ENCODE data around the gene DPF1.

Gene DPF1

GRCh38 chr19:38183251-38183897 lies 40.6 kb downstream of the DPF1 start:
- H3K27ac ChIP-seq (ENCODE audit: low read length) = no peak overlapping the region
- H3K4me3 ChIP-seq (ENCODE audit: low read length in 2 of 2) = peak overlapping the region; percentile 40 to 62
- H3K36me3 ChIP-seq (ENCODE audit: control insufficient read depth in 2 of 2, insufficient read depth in 2 of 2, low read length in 2 of 2) = peaks cover 0 to 3% of the 10 kb centered on the region in 2 donors
- H3K27me3 ChIP-seq (ENCODE audit: control insufficient read depth in 1 of 2, insufficient read depth in 2 of 2, low read length in 2 of 2) = no peaks in the 10 kb centered on the region
- peaks cover 2% of the 10 kb centered on the region for H3K4me1 ChIP-seq (ENCODE audit: control insufficient read depth, insufficient read depth, low read length)
- peaks cover 2 to 9% of the 10 kb centered on the region in 2 donors for H3K9me3 ChIP-seq (ENCODE audit: control insufficient read depth in 2 of 2, low read length in 2 of 2)
- peak overlapping the region in 1 of 2 donors; percentile 45 for H3K9ac ChIP-seq (ENCODE audit: low read length in 2 of 2)

DNA sequence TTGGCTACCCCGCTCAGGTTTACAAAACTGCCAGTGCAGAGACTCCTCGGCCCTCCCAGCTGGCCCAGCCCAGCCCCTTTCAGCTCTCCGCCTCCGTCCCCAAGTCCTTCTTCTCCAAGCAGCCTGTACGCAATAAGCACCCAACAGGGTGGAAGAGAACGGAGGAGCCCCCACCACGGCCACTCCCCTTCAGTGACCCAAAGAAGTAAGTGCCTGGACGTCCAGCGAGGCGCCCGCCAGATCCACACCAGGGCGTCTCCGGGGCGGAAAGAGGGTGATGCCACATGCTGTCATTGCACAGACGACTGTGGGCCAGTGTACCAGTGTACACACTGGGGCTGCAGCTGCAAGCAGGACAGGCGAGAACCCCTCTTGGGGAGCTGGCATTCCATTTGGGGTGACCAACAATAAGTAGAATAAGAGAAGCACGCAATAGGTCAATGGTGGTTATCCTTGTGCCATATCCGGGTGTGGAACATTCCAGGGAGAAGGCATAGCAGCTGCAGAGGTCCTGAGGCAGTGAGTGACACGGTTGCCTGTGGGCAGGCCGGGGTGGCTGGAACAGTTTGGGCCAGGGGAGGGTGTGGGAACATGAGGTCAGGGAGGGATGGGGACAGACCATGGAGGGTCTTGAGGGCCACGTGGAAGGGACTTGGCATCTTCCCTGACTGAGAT lies 41.3 kb downstream of the DPF1 start:
- peak overlapping the region in 1 of 2 donors; percentile 8 for H3K4me3 ChIP-seq (ENCODE audit: low read length in 2 of 2)
- no peak overlapping the region for H3K9ac ChIP-seq (ENCODE audit: low read length in 2 of 2)
- H3K9me3 ChIP-seq (ENCODE audit: control insufficient read depth in 2 of 2, low read length in 2 of 2) = peaks cover 2 to 9% of the 10 kb centered on the region in 2 donors
- H3K27me3 ChIP-seq (ENCODE audit: control insufficient read depth in 1 of 2, insufficient read depth in 2 of 2, low read length in 2 of 2) = no peaks in the 10 kb centered on the region
- H3K36me3 ChIP-seq (ENCODE audit: control insufficient read depth in 2 of 2, insufficient read depth in 2 of 2, low read length in 2 of 2) = peaks cover 0 to 3% of the 10 kb centered on the region in 2 donors
- no peak overlapping the region for H3K27ac ChIP-seq (ENCODE audit: low read length)
- H3K4me1 ChIP-seq (ENCODE audit: control insufficient read depth, insufficient read depth, low read length) = peaks cover 2% of the 10 kb centered on the region

DNA sequence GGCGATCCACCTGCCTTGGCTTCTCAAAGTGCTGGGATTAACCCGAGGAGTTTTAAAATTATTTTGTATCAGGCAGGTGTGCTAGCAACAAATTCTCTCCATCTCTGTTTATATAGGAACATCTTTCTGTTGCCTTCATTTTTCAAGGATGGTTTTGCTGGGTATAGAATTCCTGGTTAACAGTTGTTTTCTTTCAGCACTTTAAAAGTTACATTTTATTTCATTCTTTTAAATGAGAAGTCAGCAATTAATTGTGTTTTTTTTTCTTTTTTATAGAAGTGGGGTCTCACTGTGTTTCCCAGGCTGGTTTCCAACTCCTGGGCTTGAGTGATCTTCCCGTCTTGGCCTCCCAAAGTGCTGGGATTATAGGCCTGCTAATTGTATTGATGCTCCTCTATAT lies 44.0 kb downstream of the DPF1 start:
- no peak overlapping the region for H3K4me3 ChIP-seq (ENCODE audit: low read length in 2 of 2)
- no peak overlapping the region for H3K9ac ChIP-seq (ENCODE audit: low read length in 2 of 2)
- peaks cover 2 to 9% of the 10 kb centered on the region in 2 donors for H3K9me3 ChIP-seq (ENCODE audit: control insufficient read depth in 2 of 2, low read length in 2 of 2)
- no peak overlapping the region for H3K27ac ChIP-seq (ENCODE audit: low read length)
- no peaks in the 10 kb centered on the region for H3K27me3 ChIP-seq (ENCODE audit: control insufficient read depth in 1 of 2, insufficient read depth in 2 of 2, low read length in 2 of 2)
- H3K36me3 ChIP-seq (ENCODE audit: control insufficient read depth in 2 of 2, insufficient read depth in 2 of 2, low read length in 2 of 2) = peaks cover 0 to 3% of the 10 kb centered on the region in 2 donors
- peaks cover 2% of the 10 kb centered on the region for H3K4me1 ChIP-seq (ENCODE audit: control insufficient read depth, insufficient read depth, low read length)

GRCh38 chr19:38175422-38175821 lies 48.6 kb downstream of the DPF1 start:
- no peak overlapping the region for H3K4me3 ChIP-seq (ENCODE audit: low read length in 2 of 2)
- H3K9ac ChIP-seq (ENCODE audit: low read length in 2 of 2) = no peak overlapping the region
- no peak overlapping the region for H3K27ac ChIP-seq (ENCODE audit: low read length)
- H3K36me3 ChIP-seq (ENCODE audit: control insufficient read depth in 2 of 2, insufficient read depth in 2 of 2, low read length in 2 of 2) = peaks cover 0 to 3% of the 10 kb centered on the region in 2 donors
- no peaks in the 10 kb centered on the region for H3K4me1 ChIP-seq (ENCODE audit: control insufficient read depth, insufficient read depth, low read length)
- H3K9me3 ChIP-seq (ENCODE audit: control insufficient read depth in 2 of 2, low read length in 2 of 2) = peaks cover 0 to 6% of the 10 kb centered on the region in 2 donors
- H3K27me3 ChIP-seq (ENCODE audit: control insufficient read depth in 1 of 2, insufficient read depth in 2 of 2, low read length in 2 of 2) = no peaks in the 10 kb centered on the region

- no peak overlapping the region for H3K4me3 ChIP-seq (ENCODE audit: low read length in 2 of 2)
- no peaks in the 10 kb centered on the region for H3K36me3 ChIP-seq (ENCODE audit: control insufficient read depth in 2 of 2, insufficient read depth in 2 of 2, low read length in 2 of 2)
- no peaks in the 10 kb centered on the region for H3K9me3 ChIP-seq (ENCODE audit: control insufficient read depth in 2 of 2, low read length in 2 of 2)
- H3K4me1 ChIP-seq (ENCODE audit: control insufficient read depth, insufficient read depth, low read length) = no peaks in the 10 kb centered on the region
- no peaks in the 10 kb centered on the region for H3K27me3 ChIP-seq (ENCODE audit: control insufficient read depth in 1 of 2, insufficient read depth in 2 of 2, low read length in 2 of 2)
- H3K9ac ChIP-seq (ENCODE audit: low read length in 2 of 2) = no peak overlapping the region
- H3K27ac ChIP-seq (ENCODE audit: low read length) = no peak overlapping the region
These were observed 50.6 kb downstream of the DPF1 start for GRCh38 chr19:38173291-38174041.

DNA sequence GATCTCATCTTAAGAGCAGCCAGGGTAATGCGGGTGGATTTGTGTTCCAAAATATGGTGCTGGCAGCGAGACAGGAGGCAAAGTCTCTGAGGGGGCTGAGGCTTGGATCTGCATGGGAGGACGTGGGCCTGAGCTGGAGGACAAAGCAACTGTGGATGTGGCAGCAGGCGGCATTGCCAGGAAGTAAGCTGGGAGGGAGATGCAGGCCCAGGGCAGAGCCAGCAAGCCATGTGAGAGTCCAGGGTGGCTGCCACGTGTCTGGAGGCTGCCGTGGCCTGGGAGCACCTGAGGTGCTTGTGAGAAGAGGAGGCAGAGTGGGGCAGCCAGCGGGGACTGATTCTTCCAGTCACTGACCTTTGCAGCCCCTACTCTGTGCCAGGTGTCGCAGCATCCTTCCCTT lies 52.0 kb downstream of the DPF1 start:
- Histone ChIP-seq H3K4me1 (ENCODE audit: control insufficient read depth, insufficient read depth, low read length) (no peaks in the 10 kb centered on the region), H3K36me3 (ENCODE audit: control insufficient read depth in 2 of 2, insufficient read depth in 2 of 2, low read length in 2 of 2) (no peaks in the 10 kb centered on the region), H3K27ac (ENCODE audit: low read length) (no peak overlapping the region), H3K27me3 (ENCODE audit: control insufficient read depth in 1 of 2, insufficient read depth in 2 of 2, low read length in 2 of 2) (no peaks in the 10 kb centered on the region), H3K4me3 (ENCODE audit: low read length in 2 of 2) (no peak overlapping the region), H3K9me3 (ENCODE audit: control insufficient read depth in 2 of 2, low read length in 2 of 2) (no peaks in the 10 kb centered on the region), H3K9ac (ENCODE audit: low read length in 2 of 2) (no peak overlapping the region)

DNA sequence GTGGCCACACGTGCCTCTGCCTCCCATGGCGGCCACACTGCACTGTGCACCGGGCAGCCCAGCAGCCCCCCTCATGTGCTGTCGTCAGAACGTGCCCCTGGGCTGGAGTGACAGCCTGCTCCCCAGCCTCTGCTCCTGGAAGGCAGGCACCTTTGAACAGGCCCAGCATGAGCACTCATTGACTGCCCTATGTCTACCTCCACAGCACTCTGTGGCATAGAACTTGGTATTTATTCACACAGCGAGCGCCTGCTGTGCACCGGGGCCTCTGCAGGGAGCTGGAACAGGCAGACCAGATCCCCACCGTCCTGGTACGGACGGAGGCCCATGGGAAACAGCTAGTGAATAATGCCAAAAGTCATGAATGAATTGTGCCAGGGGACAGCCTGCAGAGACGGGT lies 53.7 kb downstream of the DPF1 start:
- Histone ChIP-seq H3K36me3 (ENCODE audit: control insufficient read depth in 2 of 2, insufficient read depth in 2 of 2, low read length in 2 of 2) (peaks cover 0 to 4% of the 10 kb centered on the region in 2 donors), H3K9ac (ENCODE audit: low read length in 2 of 2) (no peak overlapping the region), H3K4me3 (ENCODE audit: low read length in 2 of 2) (no peak overlapping the region), H3K4me1 (ENCODE audit: control insufficient read depth, insufficient read depth, low read length) (no peaks in the 10 kb centered on the region), H3K27ac (ENCODE audit: low read length) (no peak overlapping the region), H3K9me3 (ENCODE audit: control insufficient read depth in 2 of 2, low read length in 2 of 2) (no peaks in the 10 kb centered on the region), H3K27me3 (ENCODE audit: control insufficient read depth in 1 of 2, insufficient read depth in 2 of 2, low read length in 2 of 2) (no peaks in the 10 kb centered on the region)

- H3K4me3 ChIP-seq (ENCODE audit: low read length in 2 of 2) = no peak overlapping the region
- no peak overlapping the region for H3K27ac ChIP-seq (ENCODE audit: low read length)
- no peak overlapping the region for H3K9ac ChIP-seq (ENCODE audit: low read length in 2 of 2)
- H3K4me1 ChIP-seq (ENCODE audit: control insufficient read depth, insufficient read depth, low read length) = no peaks in the 10 kb centered on the region
- no peaks in the 10 kb centered on the region for H3K9me3 ChIP-seq (ENCODE audit: control insufficient read depth in 2 of 2, low read length in 2 of 2)
- H3K36me3 ChIP-seq (ENCODE audit: control insufficient read depth in 2 of 2, insufficient read depth in 2 of 2, low read length in 2 of 2) = peaks cover 4 to 14% of the 10 kb centered on the region in 2 donors
- H3K27me3 ChIP-seq (ENCODE audit: control insufficient read depth in 1 of 2, insufficient read depth in 2 of 2, low read length in 2 of 2) = no peaks in the 10 kb centered on the region
These were observed 55.4 kb downstream of the DPF1 start for GRCh38 chr19:38168637-38169036.

- Histone ChIP-seq H3K4me3 (ENCODE audit: low read length in 2 of 2) (no peak overlapping the region), H3K4me1 (ENCODE audit: control insufficient read depth, insufficient read depth, low read length) (no peaks in the 10 kb centered on the region), H3K9me3 (ENCODE audit: control insufficient read depth in 2 of 2, low read length in 2 of 2) (peaks cover 3 to 10% of the 10 kb centered on the region in 2 donors), H3K36me3 (ENCODE audit: control insufficient read depth in 2 of 2, insufficient read depth in 2 of 2, low read length in 2 of 2) (peaks cover 16 to 27% of the 10 kb centered on the region in 2 donors), H3K27ac (ENCODE audit: low read length) (no peak overlapping the region), H3K9ac (ENCODE audit: low read length in 2 of 2) (no peak overlapping the region), H3K27me3 (ENCODE audit: control insufficient read depth in 1 of 2, insufficient read depth in 2 of 2, low read length in 2 of 2) (no peaks in the 10 kb centered on the region)
These were observed 58.7 kb downstream of the DPF1 start for GRCh38 chr19:38165335-38165734.

- Histone ChIP-seq H3K4me1 (ENCODE audit: control insufficient read depth, insufficient read depth, low read length) (no peaks in the 10 kb centered on the region), H3K9ac (ENCODE audit: low read length in 2 of 2) (no peak overlapping the region), H3K36me3 (ENCODE audit: control insufficient read depth in 2 of 2, insufficient read depth in 2 of 2, low read length in 2 of 2) (peaks cover 16 to 27% of the 10 kb centered on the region in 2 donors), H3K9me3 (ENCODE audit: control insufficient read depth in 2 of 2, low read length in 2 of 2) (peaks cover 3 to 10% of the 10 kb centered on the region in 2 donors), H3K27ac (ENCODE audit: low read length) (no peak overlapping the region), H3K4me3 (ENCODE audit: low read length in 2 of 2) (no peak overlapping the region), H3K27me3 (ENCODE audit: control insufficient read depth in 1 of 2, insufficient read depth in 2 of 2, low read length in 2 of 2) (no peaks in the 10 kb centered on the region)
These were observed 59.5 kb downstream of the DPF1 start for GRCh38 chr19:38164526-38164925.
